T-helper 2 cell (primary cell): Measurements from ENCODE around the gene WTIP.
A peak's percentile ranks its signal among the peaks of the same experiment; 100 is the strongest.

Experiments
- DNase-seq, 5 experiments: peaks; one replicate each; pipeline versions ENCODE4 v3.0.0 to v3.0.0-alpha.2; 2012 to 2022

Gene WTIP

DNA sequence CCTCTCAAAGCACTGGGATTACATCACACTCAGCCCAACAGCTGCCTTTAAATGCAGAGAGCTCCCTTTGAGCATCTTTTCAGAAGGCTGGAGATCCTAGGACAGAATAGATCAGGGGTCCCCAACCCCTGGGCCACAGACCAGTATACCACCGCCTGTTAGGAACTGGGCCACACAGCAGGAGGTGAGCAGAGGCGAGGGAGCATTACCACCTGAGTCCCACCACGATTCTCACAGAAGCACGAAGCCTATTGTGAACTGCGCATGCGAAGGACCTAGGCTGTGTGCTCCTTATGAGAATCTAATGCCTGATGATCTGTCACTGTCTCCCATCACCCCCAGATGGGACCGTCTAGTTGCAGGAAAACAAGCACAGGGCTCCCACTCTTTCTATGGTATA is 2.2 kb upstream of the WTIP start:
- no peak for DNase-seq

DNA sequence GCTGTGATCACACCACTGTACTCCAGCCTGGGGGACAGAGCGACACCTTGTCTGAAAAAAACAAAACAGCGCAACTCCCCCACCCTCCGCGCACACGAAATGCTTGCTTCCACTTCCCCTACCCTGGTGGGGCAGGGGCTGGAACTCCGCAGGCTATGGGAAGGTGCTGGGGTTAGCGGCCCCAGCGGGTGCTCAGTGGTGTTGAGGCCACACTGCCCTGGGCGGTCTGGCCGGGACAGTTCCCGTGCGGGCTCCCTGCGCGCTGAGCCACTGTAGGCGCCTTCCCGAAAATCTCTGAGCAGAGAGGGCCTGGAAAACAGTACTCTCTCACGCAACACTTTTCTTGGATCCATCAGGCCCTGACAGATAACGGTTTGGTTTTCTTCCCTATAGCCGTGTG is 1.1 kb upstream of the WTIP start:
- no peak for DNase-seq

DNA sequence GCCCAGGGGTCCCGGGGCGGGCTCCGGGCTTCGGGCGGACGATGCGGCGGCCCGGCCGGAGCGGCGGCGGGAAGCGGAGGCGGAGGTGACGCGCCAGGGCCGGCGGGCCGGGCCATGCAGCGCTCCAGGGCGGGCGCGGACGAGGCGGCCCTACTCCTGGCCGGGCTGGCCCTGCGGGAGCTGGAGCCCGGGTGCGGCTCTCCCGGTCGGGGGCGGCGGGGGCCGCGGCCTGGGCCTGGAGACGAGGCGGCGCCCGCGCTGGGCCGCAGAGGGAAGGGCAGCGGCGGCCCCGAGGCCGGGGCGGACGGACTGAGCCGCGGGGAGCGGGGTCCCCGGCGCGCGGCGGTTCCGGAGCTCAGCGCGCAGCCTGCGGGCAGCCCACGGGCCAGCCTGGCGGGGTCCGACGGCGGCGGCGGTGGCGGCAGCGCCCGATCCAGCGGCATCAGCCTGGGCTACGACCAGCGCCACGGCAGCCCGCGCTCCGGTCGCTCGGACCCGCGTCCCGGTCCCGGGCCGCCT is 362 bp downstream of the WTIP start:
- no peak for DNase-seq

DNA sequence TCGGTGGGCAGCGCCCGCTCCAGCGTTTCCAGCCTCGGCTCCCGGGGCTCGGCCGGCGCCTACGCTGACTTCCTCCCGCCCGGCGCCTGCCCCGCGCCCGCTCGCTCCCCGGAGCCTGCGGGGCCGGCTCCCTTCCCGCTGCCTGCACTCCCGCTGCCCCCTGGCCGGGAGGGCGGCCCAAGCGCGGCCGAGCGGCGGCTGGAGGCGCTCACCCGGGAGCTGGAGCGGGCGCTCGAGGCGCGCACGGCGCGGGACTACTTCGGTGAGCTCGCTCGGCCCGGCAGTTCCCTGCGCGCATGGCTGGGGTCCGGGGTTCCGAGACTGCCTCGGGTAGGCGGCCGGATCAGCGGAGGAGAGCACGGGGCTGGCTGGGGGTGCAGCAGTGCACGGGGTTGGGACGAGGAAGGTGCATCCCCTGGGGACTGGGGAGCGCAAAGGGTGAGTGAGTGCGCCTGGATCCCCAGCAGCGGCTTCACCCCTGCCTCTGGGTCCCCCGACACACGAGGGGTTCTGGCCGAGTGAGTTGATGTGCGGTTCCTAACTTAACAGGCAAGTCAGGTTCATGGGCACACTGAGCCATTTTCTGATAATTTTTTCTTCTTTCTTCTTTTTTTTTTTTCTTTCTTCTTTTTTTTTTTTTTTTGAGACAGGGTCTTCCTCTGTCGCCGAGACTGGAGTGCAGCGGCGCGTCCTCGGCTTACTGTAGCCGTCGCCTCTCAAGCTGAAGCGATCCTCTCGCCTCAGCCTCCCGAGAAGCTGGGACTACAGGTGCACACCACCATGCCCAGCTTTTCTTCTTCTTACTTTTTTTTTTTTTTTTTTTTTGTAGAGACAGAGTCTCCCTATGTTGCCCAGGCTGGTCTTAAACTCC is 1.1 kb downstream of the WTIP start:
- DNase-seq = no peak

DNA sequence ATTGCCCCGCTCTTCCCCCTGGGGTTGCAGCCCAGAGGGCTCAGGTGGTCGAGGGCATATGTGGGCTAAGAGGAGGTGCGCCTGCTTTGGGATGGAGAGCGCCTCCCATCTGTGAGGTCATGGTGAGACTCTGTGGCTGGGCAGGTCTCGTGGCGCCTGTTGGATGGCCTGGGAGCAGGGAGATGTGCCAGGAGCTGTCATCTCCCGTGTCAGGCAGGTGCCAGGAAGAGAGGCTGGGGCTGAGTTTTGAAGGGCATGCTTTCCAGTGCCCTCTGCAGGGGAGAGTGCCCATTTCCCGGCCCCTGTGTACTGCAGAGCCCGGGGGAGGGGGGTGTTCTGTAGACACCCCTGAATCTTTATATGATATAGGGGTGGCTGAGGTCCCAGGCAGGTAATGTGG is 2.8 kb downstream of the WTIP start:
- no peak for DNase-seq

DNA sequence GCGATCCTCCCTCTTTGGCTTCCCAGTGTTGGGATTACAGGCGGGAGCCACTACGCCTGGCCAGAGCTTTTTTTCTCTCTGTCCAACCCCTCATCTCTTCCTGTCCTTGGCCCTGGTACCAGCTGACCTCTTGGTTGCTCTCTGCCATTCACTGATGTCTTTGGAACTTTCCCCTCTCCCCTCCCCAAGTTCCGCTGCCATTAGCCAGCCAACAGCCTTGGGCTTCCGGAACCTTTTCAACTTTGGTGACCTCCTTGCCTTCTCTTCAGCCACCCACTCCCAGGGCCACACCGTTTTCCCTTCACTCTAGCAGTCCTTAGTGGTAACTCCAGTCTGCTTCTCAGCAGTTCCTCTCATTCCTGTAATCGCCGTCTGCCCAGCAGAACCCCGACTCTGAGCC is 4.3 kb downstream of the WTIP start:
- no peak for DNase-seq

DNA sequence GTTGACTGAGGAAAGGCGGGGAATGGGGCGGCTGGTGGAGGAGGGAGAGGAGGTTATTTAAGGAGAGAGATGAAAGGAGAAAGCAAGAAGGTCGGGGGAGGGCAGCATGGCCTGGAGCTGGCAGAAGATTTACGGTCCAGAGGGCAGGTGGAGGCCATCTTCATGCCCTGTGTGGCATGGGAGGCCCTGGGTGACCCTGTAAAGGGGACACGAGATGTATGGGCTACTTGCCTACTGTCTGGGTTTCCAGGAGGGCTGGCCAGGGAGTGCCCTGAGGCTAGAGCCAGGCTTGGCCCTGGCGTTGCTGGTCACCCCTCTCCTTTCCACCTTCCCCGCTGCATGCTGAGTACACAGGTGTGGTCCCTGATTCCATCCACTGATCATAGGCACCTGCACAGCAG is 6.1 kb downstream of the WTIP start:
- DNase-seq = no peak

DNA sequence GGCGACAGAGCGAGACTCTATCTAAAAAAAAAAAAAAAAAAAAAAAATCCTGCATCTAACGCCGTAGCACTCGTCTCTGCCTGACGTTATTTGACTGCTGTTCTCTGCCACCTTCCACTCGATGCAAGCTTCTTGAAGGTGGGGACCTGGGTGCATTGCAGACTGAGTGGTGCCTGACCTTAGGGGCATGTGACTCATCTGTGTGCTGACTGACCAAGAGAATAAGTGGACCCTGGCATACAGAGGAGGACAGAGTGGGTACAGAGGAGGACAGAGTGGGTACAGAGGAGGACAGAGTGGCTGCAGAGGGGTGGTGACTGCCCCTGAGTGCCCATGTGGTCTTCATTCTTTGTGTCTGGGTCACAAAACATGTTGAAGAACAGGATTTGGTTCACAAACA is 7.6 kb downstream of the WTIP start:
- DNase-seq = no peak

DNA sequence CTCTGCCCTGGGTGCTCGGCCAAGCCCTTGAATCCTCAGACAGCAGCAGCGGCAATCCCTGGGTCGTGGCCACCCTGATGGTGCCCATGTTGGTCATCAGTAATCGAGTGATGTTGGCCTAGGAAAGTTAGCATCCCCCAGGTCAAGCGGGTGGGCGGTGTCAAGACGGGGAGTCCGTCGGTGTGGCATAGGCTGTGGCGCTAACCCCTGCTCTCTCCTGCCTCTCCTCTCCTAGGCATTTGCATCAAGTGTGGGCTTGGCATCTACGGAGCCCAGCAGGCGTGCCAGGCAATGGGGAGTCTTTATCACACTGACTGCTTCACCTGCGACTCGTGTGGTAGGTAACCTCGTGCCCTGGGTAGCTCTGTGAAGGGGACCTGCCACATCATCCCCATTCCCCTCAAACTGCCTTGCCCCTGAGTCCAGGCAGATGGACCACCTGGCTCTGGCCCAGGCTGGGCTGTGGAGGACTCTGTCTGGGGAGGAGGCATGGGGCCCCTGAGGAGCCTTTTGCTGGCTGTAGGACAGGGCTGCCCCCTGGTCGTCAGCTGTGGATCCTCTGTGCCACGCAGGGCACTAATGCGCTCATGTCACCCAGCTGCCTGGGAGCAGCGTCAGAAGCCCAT is 8.7 kb downstream of the WTIP start:
- no peak for DNase-seq

DNA sequence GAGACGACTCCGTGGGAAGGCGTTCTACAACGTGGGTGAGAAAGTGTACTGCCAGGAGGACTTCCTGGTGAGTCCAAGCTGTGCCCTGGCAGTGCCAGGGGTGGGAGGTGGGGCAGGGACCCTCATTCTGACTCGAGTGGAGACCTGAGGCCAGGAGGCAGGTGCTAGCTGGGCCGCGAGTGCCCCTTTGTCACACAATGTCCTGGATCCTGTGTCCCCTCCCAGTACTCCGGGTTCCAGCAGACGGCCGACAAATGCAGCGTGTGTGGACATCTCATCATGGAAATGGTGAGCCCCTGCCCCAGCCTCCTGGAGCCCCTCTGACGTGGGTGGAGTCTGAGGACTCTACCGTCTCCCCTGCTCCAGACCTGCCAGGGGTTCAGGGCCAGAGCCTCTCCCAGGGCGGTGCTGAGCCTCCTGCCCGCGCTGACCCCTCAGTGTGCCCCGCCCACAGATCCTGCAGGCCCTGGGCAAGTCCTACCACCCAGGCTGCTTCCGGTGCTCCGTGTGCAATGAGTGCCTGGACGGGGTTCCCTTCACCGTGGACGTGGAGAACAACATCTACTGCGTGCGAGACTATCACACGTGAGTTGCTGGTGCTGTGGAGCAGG is 11.6 kb downstream of the WTIP start:
- no peak for DNase-seq

DNA sequence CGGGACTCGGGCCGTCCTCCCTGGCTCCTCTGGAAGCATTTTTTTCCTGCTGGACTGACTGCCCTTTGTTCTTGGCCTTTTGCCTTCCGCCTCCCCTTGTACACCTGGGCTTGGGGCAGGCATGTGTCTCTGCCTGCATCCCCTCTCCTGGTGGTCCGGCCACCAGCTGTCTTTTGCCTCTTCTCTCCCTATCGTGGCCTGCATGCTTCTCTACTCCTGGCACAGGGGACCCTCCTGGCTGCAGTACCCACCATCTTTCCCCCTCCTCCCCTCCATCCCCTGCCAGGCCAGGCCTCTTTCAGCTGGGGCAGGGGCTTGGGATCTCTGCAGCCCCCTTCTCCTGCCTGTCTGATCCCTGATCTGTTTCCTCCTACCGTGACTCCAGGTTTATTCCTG is 12.1 kb downstream of the WTIP start:
- no peak for DNase-seq

DNA sequence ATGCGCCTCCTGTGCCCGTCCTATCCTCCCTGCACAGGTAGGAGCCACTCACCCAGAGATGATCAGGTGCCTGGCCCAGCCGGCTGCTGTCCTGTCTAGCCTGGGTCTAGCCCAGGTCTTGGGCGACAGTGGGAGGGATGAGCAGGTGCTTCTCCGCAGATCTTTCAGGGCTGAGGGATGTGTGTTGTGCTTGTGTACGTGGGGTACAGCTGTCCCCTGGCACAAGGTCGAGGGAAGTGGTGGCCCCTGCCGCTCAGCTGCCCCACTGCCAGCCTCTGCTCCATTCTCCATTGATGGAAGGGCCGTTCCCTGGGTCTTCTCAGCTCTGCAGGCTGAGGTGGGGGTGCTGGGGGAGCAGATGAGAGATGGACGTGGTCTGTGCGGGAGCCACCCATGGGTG is 13.0 kb downstream of the WTIP start:
- no peak for DNase-seq

DNA sequence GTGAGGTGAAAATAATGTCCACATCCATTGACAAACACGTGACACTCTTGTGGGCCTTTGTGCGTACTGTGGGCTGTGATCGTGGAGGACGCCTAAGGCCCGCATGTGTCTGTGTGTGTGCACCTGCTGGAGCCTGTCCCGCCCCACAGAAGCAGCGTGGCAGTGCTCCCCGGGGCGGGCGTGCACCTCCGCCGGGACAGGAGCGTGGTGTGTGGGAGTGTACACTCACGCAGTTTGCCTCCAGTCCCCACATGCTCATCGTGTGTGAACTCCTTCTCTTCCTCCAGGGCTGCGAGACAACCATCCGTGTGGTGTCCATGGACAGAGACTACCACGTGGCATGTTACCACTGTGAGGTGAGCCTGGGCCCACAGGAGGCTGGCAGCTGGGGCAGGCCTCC is 13.9 kb downstream of the WTIP start:
- DNase-seq = no peak

DNA sequence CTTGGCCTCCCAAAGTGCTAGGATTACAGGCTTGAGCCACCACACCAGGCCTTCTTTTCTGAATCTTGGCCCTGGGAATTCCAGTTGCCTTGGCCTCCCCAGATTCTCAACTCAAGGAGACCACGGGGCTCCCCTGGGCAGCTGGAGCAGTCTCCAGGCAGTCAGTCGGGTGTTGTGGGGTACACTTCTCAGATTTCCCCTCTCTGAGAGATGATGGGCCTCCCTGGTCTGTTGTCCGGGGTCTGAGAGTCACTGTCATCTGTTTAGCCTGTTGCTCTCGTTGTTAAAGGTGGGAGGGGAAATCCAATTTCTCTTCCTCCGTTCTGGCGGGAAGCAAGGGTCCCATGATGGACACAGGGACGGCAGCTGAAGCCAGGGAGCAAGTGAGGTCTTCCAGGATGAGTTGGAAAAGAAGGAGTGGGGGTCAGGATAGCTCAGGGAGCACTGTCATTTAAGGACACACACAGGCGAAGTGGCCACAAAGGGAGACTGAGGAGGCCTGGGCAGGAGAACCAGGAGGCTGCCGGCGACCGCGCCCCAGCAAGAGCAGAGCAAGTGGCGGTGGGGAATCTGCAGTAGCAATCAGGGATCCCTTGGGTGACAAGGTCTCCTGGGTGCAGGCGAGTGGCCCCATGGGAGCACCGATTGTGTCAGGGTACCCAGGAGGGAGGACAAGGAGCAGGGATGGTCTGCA is 15.7 kb downstream of the WTIP start:
- DNase-seq = no peak

DNA sequence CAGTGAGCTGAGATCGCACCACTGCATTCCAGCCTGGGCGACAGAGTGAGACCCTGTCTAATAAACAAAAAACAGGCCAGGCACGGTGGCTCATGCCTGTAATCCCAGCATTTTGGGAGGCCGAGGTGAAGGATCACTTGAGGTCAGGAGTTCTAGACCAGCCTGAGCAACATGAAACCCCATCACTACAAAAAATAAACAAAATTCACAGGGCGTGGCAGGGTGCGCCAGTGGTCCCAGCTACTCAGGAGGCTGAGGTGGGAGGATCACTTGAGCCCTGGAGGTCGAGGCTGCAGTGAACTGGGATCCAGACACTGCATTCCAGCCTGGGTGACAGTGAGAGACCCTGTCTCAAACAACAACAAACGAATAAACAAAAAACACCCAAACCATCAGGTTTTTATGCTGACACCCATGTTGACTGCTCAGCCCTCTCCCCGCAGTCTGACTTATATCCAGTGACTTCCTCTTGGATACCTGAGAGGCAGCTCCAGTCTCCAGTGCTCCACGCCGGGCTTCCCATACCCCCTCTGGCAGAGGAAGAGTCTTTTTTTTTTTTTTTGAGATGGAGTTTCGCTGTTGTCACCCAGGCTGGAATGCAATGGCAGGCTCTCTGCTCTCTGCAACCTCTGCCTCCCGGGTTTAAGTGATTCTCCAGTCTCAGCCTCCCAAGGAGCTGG is 17.7 kb downstream of the WTIP start:
- no peak for DNase-seq

DNA sequence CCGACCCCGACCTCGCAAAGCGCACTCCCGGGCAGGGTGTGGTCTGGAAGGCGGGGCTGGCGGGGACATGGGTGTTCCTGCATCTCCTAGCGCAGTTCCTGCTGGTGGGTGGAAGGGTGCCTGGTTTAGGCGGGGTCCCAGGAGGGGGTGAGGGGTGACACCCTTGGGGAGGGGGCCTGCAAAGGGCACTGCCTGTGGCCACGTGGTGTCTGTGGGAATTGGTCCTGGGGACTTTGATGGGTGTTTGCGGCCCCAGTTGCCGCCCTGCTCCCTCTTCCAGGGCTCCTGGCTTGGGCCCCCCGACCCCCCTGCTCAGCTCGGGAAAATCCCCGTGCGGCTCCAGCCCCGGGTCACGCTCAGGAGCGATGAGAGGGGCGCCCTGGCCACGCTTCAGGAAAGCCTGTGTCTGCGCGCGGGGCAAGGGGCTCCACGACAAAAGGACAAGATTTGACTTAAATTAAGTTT is 19.1 kb downstream of the WTIP start:
- no peak for DNase-seq

DNA sequence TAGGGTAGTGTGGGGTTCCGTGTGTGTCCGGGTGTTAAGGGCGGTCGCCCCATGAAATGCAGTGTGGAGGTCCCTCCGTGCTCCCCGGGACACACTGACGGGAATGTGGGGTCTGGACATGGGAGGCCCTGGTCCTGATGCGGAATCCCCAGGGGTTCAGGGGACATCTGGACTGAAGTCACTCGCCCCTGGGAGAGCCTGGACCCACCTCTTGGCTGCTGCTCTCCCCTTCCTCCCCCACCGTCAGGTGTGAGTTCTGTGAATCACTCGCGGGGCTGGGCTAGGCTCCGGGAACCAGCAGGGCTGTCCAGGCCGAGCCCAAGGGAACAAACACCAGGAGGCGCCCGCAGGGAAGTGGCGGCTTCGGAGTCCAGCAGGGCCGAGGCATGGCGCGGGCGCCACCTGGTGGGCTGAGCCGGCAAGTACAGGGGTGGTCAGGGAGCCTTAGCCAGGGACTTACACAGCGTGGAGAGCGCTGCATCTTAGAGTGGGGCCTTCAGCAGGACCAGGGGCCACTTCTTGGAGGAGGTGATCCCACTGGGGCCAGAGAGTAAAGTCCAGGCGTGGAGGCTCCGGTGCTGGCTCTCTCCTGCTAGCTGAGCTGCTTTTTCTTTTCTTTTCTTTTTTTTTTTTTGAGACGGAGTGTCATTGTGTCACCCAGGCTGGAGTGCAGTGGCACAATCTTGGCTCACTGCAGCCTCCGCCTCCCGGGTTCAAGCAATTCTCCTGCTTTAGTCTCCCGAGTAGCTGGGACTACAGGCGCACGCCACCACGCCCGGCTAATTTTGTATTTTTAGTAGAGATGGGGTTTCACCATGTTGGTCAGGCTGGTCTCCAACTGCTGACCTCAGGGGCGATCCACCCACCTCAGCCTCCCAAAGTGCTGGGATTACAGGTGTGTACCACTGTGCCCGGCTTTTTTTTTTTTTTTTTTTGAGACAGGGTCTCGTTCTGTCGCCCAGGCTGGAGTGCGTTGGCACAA is 20.1 kb downstream of the WTIP start:
- DNase-seq = peak; percentile 61 to 81 (median 72)

DNA sequence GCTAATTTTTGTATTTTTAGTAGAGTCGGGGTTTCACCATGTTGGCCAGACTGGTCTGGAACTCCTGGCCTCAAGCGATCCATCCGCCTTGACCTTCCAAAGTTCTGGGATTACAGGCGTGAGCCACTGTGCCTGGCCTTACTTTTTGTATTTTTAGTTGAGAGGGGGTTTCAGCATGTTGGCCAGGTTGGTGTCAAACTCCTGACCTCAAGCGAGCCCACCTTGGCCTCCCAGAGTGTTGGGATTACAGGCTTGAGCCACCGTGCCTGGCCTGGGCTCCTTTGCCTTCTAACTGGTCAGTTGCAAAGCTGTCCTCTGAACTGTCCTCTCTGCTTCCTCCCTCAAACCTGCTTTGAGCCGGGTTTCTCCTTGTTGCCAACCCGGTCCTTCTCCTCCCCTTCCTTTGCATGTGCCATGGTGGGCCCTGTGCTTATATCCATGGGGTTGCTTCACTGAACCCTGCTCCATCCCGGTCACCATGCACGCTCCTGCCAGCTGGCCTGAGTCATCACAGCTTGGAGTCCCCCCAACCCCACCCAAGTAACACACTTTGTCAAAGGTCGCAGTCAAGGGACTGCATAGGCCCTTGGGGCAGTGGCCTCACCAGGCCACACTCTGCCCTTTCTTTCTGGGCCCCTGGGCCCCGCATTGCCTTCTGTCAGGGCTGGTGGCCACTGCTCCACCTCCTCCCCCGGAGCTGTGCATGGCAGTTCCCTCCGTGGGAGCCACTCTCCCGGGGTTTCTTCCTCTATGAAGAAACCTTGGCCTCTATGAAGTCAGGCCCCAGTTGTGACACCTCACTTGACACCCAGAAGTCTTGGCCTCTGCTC is 21.2 kb downstream of the WTIP start:
- DNase-seq = no peak

DNA sequence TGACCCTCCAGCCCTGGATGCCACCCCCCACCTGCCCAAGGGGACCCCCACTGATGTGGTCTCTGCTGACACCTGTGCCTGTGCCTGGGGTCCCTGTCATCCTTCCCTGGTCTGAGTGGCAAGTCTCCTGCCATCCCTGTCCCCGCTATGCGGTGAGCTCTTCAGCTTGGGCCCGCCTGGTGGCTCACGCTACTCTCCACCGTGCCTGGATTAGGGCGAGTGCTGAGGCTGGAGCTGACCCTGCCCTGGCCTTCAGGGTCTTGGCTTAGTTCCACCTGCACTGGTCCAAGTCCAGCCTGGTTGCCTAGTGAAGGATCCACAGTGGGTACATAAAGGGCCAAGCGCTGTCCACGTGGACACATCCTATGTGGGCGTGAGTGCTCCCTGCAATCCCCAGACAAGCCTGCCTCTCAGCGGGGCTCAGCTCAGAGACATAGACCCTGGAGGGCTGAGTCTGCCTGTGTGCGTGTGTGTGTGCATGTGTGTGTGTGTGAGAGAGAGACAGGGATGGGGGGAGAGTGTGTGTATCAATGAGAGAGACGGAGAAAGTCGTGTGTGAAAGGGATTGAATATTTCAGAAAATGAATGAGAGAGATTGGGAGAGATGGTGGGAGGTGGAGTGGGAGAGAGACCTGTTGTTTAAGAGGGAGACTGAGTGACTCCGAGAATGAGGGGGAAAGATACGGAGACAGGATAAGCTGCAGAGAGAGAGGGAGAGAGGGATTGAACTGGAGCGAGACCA is 22.1 kb downstream of the WTIP start:
- DNase-seq = no peak
